K562 (cell line): ENCODE data around the gene ATXN2L. TPM values are rescaled to one million over a fixed set of nuclear protein-coding genes. Genes with fewer than 3 reads are reported as not detected.
A peak's percentile ranks its signal among the peaks of the same experiment; 100 is the strongest.

Source experiments
- ATAC-seq: fragments of 200-7000 bp; cut with Tn5 transposase; 3 replicates; pipeline ENCODE4 v1.9.1; 2020; ENCODE audit warnings: moderate library complexity
- BruUV-seq: library from RNA; stranded (reverse); fragments of 400-500 nt; replicated peaks from 2 replicates; lab custom pipeline; 2021; lab: Mats Ljungman, UMichigan
- CTCF ChIA-PET: fragments of 300-600 bp; formaldehyde crosslinking; extraction: SDS; loops from one replicate; lab custom pipeline; 2021; ENCODE audit warnings: low intra/inter-chr PET ratio; lab: Yijun Ruan, JAX
- POLR2A ChIA-PET: fragments of 300-600, 350-650 bp; sonication (Branson Sonifier 250); formaldehyde crosslinking; extraction: SDS; loops from one replicate; lab custom pipeline; 2021; ENCODE audit warnings: antibody characterized with exemption, inconsistent platforms; lab: Yijun Ruan, JAX
- DNase-seq, 4 experiments: peaks; one replicate each; pipeline versions ENCODE4 v3.0.0 to v3.0.0-alpha.2; 2011 to 2018; ENCODE audit warnings: low spot score in 3 of 4, mixed read lengths in 3 of 4; ENCODE audit errors: extremely low read depth in 1 of 4
- FAIRE-seq: peaks from 2 replicates; lab custom pipeline; 2011; peaks lifted over from hg19 to GRCh38; lab: Jason Lieb, UNC
- H2AFZ ChIP-seq: 2 replicates; pipeline ENCODE4 v1.6.0; 2011; ENCODE audit warnings: low read depth, low read length, control low read depth, inconsistent platforms
- H3K27ac ChIP-seq: fragments of 200-600 bp; 3 replicates; pipeline ENCODE4 v1.8.0; 2011; ENCODE audit warnings: low read depth, mild to moderate bottlenecking, control low read depth, inconsistent platforms, low read length, moderate library complexity, mixed read lengths; ENCODE audit errors: extremely low read depth
- H3K27me3 ChIP-seq, 2 experiments: fragments of 300-600 bp in 1 of 2; 2 replicates in 1 of 2; 3 replicates in 1 of 2; pipeline versions ENCODE4 v1.6.0 to v1.8.0; 2011; ENCODE audit warnings: inconsistent platforms in 2 of 2, low read length in 2 of 2, mild to moderate bottlenecking in 1 of 2, mixed read lengths in 1 of 2, moderate library complexity in 1 of 2; ENCODE audit not compliant: control insufficient read depth in 2 of 2, insufficient read depth in 2 of 2
- H3K36me3 ChIP-seq: fragments of 300-600 bp; 3 replicates; pipeline ENCODE4 v1.8.0; 2011; ENCODE audit warnings: mild to moderate bottlenecking, low read length, inconsistent platforms; ENCODE audit not compliant: control insufficient read depth, insufficient read depth
- H3K4me1 ChIP-seq, 2 experiments: fragments of 200-600 bp in 1 of 2; replicated peaks in 1 of 2; 2 replicates in 1 of 2; 3 replicates in 1 of 2; pipeline versions ENCODE4 v1.5.1 to v1.8.0; 2011; ENCODE audit warnings: inconsistent platforms in 2 of 2, low read length in 2 of 2, mild to moderate bottlenecking in 1 of 2, mixed read lengths in 1 of 2, moderate library complexity in 1 of 2; ENCODE audit not compliant: control insufficient read depth in 2 of 2, insufficient read depth in 2 of 2
- H3K4me2 ChIP-seq: 2 replicates; pipeline ENCODE4 v1.6.1; 2011; ENCODE audit warnings: low read length, control low read depth, inconsistent platforms, mixed read lengths; ENCODE audit not compliant: insufficient read depth
- H3K4me3 ChIP-seq: fragments of 200-600 bp; sonication (generic), shearing (Covaris generic); 2 replicates; pipeline ENCODE4 v1.5.1; 2016; ENCODE audit warnings: control low read depth, inconsistent platforms
- H3K79me2 ChIP-seq: fragments of 200-600 bp; 3 replicates; pipeline ENCODE4 v1.8.0; 2011; ENCODE audit warnings: low read length, inconsistent platforms; ENCODE audit not compliant: control insufficient read depth, insufficient read depth
- H3K9ac ChIP-seq, 2 experiments: 2 replicates each; pipeline versions ENCODE4 v1.6.0 to v1.6.1; 2011; ENCODE audit warnings: low read depth in 2 of 2, low read length in 2 of 2, control low read depth in 1 of 2, inconsistent platforms in 1 of 2, mild to moderate bottlenecking in 1 of 2, mixed read lengths in 1 of 2; ENCODE audit not compliant: insufficient read depth in 1 of 2
- H3K9me1 ChIP-seq: one replicate; pipeline ENCODE4 v1.6.0; 2011; ENCODE audit warnings: inconsistent platforms, mild to moderate bottlenecking, low read length, moderate library complexity; ENCODE audit not compliant: control insufficient read depth, insufficient read depth
- H3K9me3 ChIP-seq: replicated peaks from 2 replicates; pipeline ENCODE4 v1.5.1; 2011; ENCODE audit warnings: low read depth, low read length, inconsistent platforms; ENCODE audit not compliant: control insufficient read depth, insufficient read depth
- H4K20me1 ChIP-seq: replicated peaks from 2 replicates; pipeline ENCODE4 v1.6.1; 2011; ENCODE audit warnings: low read length, inconsistent platforms, mixed read lengths; ENCODE audit not compliant: control insufficient read depth, insufficient read depth
- BRF1 ChIP-seq: IDR thresholded peaks from 3 replicates; pipeline ENCODE4 v1.6.1; 2011; ENCODE audit warnings: borderline replicate concordance, mild to moderate bottlenecking; ENCODE audit not compliant: insufficient read length; ENCODE audit errors: extremely low read depth
- CC2D1A ChIP-seq: fragments of 450-650 bp; IDR thresholded peaks from 2 replicates; pipeline ENCODE4 v1.6.1; 2017; ENCODE audit warnings: mild to moderate bottlenecking
- CTCF ChIP-seq, 3 experiments: IDR thresholded peaks in 2 of 3; conservative IDR thresholded peaks in 1 of 3; 2 replicates each; pipeline ENCODE4 v1.5.1; 2011 to 2012; ENCODE audit warnings: low read length in 3 of 3, mild to moderate bottlenecking in 3 of 3, control low read depth in 2 of 3, improper control_type of control experiment in 1 of 3, inconsistent platforms in 1 of 3, low read depth in 1 of 3, mixed read lengths in 1 of 3, moderate library complexity in 1 of 3; ENCODE audit not compliant: insufficient read depth in 2 of 3
- DMBX1 ChIP-seq: fragments of 250-450 bp; sonication (Bioruptor Pico); IDR thresholded peaks from 2 replicates; pipeline ENCODE4 v1.8.0; 2022; ENCODE audit warnings: inconsistent platforms, mild to moderate bottlenecking, moderate library complexity, borderline replicate concordance
- LCOR ChIP-seq: sonication (generic); formaldehyde crosslinking; IDR thresholded peaks from 2 replicates; pipeline ENCODE4 v1.8.0; 2022; ENCODE audit warnings: mild to moderate bottlenecking, missing genetic modification reagents
- MAZ ChIP-seq, 2 experiments: fragments of 450-650 bp in 1 of 2; sonication (generic) in 1 of 2; formaldehyde crosslinking; IDR thresholded peaks in 1 of 2; conservative IDR thresholded peaks in 1 of 2; 2 replicates each; pipeline versions ENCODE4 v1.4.0 to v1.5.0; 2020; ENCODE audit warnings: mild to moderate bottlenecking in 1 of 2, missing genetic modification reagents in 1 of 2
- NFIC ChIP-seq: fragments of 450-650 bp; IDR thresholded peaks from 2 replicates; pipeline ENCODE4 v1.6.1; 2017; ENCODE audit warnings: mild to moderate bottlenecking, inconsistent platforms
- PPARD ChIP-seq: fragments of 250-450 bp; sonication (Bioruptor Pico); IDR thresholded peaks from 2 replicates; pipeline ENCODE4 v1.8.0; 2022; ENCODE audit warnings: inconsistent platforms, mild to moderate bottlenecking, moderate library complexity
- RBFOX2 ChIP-seq: fragments of 200-400 bp; formaldehyde crosslinking; IDR thresholded peaks from 2 replicates; pipeline ENCODE4 v1.6.1; 2017; ENCODE audit warnings: low read depth, mild to moderate bottlenecking, low read length, moderate library complexity
- SIN3A ChIP-seq, 2 experiments: fragments of 150-350 bp in 1 of 2; IDR thresholded peaks; 2 replicates each; pipeline ENCODE4 v1.6.1; 2011 to 2016; ENCODE audit warnings: borderline replicate concordance in 2 of 2, low read depth in 2 of 2, low read length in 2 of 2, mild to moderate bottlenecking in 2 of 2, moderate library complexity in 2 of 2; ENCODE audit not compliant: control insufficient read depth in 1 of 2
- TAF15 ChIP-seq: fragments of 200-400 bp; formaldehyde crosslinking; IDR thresholded peaks from 2 replicates; pipeline ENCODE4 v1.6.1; 2017; ENCODE audit warnings: mild to moderate bottlenecking, low read depth, low read length, moderate library complexity
- WGBS: fragments of 100-300 bp; shearing (Covaris generic); methylation state at CpG from one replicate; pipeline ENCODE4 v1.1.6; 2016; ENCODE audit warnings: low coverage, mixed read lengths; ENCODE audit not compliant: insufficient coverage; ENCODE audit errors: missing lambda C conversion rate; 5-methylcytosine and 5-hydroxymethylcytosine counted together
- in situ Hi-C: fragments of 300-500 bp; cut with MboI; formaldehyde crosslinking; loops from 4 replicates; pipeline ENCODE4 v1.15.0; 2018; ENCODE audit warnings: inconsistent platforms, mixed read lengths
- intact Hi-C: fragments of 100-400 bp; cut with micrococcal nuclease; formaldehyde crosslinking; loops from 2 replicates; pipeline ENCODE4 v1.14.2; 2022
- polyA plus RNA-seq, 8 experiments: library from polyadenylated mRNA; depleted of rRNA in 4 of 8; stranded (reverse) in 5 of 8; unstranded in 3 of 8; fragments of >200 nt; fragmentation: Nextera tagmentation in 2 of 8; fragmentation: Illumina TruSeq in 1 of 8; extraction: Ambion mirVana in 2 of 8; extraction: Trizol in 1 of 8; gene quantifications; 2 replicates each; pipeline versions ENCODE4 v1.2.1 to v1.2.3, GENCODE V29; 2011 to 2014; ENCODE audit warnings: inconsistent platforms in 1 of 8, missing spikeins in 1 of 8
- total RNA-seq, 7 experiments: library from RNA; depleted of rRNA in 6 of 7; stranded (reverse); fragments of >200 nt in 6 of 7; fragmentation: Illumina TruSeq in 2 of 7; extraction: Trizol in 2 of 7; gene quantifications; 2 replicates each; pipeline versions ENCODE4 v1.2.1 to v1.2.3, GENCODE V29; 2011 to 2021; ENCODE audit warnings: low replicate concordance in 1 of 7
- TF ChIP-seq, protein P1 (sequence below): fragments of 250-450 bp; sonication (Bioruptor Pico); IDR thresholded peaks from 2 replicates; pipeline ENCODE4 v1.8.0; 2021; ENCODE audit warnings: moderate library complexity, mild to moderate bottlenecking, inconsistent platforms

Gene ATXN2L
- total and polyA plus RNA-seq, 9 of the 15 experiments (the other 6 are each of a cell fraction or from before 2014, with no cell fraction given), result 3.8 to 280 (median 37.2) TPM

GRCh38 chr16:28834873-28835863, 12.4 kb downstream of the ATXN2L start (continued):
- TF ChIP-seq NFIC (0 out of 2 replicates have a peak, but pooled peaks have one; percentile 10), RBFOX2 (peak; percentile 74), PPARD (no peak), MAZ (CRISPR knock-in tag; conservative IDR thresholded peaks at IDR 0.05 in 1 of 2, IDR thresholded peaks at IDR 0.05 in 1 of 2) (no peak), BRF1 (no peak)

DNA sequence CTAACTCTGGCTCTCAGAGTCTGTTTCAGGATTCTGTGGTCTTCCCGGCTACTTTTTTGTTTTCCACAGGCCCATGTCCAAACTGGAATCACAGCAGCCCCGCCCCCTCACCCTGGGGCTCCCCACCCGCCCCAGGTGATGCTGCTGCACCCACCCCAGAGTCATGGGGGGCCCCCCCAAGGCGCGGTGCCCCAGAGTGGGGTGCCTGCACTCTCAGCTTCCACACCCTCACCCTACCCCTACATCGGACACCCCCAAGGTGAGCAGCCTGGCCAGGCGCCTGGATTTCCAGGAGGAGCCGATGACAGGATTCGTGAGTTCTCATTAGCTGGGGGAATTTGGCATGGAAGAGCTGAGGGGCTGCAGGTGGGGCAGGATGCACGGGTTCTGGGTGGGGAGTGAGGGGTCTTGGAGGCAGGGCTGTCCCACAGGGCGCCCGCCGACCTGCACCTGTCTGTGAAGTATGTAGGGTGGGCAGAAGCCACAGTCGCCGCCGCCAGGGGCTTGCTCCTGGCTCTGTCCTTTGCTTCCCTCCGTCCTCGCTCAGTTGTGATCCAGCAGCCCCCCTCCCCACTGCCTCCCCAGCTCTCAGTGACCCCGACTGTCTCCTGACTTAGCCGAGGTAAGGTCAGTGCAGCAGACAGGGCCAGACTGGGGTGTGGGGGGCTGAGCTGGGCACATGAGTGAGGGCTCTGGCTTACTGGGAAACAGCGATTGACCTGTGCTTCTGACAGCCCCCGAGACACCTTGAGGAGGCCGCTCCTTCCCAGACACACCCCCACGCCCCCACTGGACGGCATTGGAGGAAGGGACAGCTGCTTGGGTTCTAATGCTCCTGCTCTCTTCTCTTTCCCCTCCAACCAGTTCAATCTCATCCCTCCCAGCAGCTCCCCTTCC, 13.3 kb downstream of the ATXN2L start:
- no peaks in the 10 kb centered on the region for H3K27me3 ChIP-seq
- no peak for FAIRE-seq
- peaks cover 13% of the 10 kb centered on the region; the same call in 1 of the 2 replicates for H4K20me1 ChIP-seq
- ATAC-seq, result peak; percentile 24
- H3K9me3 ChIP-seq, result no peaks in the 10 kb centered on the region
- no peak overlapping the region for H3K9ac ChIP-seq
- H3K27ac ChIP-seq, result no peak overlapping the region
- no peak overlapping the region for H3K4me2 ChIP-seq
- no TSS peak for BruUV-seq
- no peaks in the 10 kb centered on the region for H3K9me1 ChIP-seq
- no peak overlapping the region for H3K4me3 ChIP-seq
- WGBS, result 91% methylated on average over 18 of the region's 25 CpGs
- H3K36me3 ChIP-seq, result peaks cover 74% of the 10 kb centered on the region
- ChIA-PET CTCF (no interaction called here), POLR2A (interaction anchor here (1.1 to 5.9 kb wide), 5 partner anchors 7 to 29 kb away, joined by 3 to 72 read pairs (median 7); partner anchors contain the start of gene TUFM)
- peak in 1 of 4 experiments; percentile 25 for DNase-seq
- in situ Hi-C loops, result no loop called here
- intact Hi-C loops, result no loop called here
- H2AFZ ChIP-seq, result no peak overlapping the region
- H3K4me1 ChIP-seq, result peaks cover 0 to 20% of the 10 kb centered on the region in 2 experiments; a peak in 2 of 5 replicates
- peaks cover 3% of the 10 kb centered on the region; the same call in 1 of the 3 replicates for H3K79me2 ChIP-seq
- TF ChIP-seq SIN3A (IDR thresholded peaks at IDR 0.05; ENCODE audit: borderline replicate concordance in 2 of 2, control insufficient read depth in 1 of 2, low read depth in 2 of 2, low read length in 2 of 2) (peak in 1 of 2 experiments; percentile 46; a peak in 1 of 4 replicates), CTCF (IDR thresholded peaks at IDR 0.05 in 2 of 3, conservative IDR thresholded peaks at IDR 0.05 in 1 of 3; ENCODE audit: insufficient read depth in 2 of 3, low read depth in 1 of 3, low read length in 3 of 3) (peak in 1 of 3 experiments; percentile 17; a peak in 1 of 6 replicates), CC2D1A (no peak), LCOR (CRISPR knock-in tag) (no peak), DMBX1 (no peak), TAF15 (no peak)
- TF ChIP-seq, protein P1, sequence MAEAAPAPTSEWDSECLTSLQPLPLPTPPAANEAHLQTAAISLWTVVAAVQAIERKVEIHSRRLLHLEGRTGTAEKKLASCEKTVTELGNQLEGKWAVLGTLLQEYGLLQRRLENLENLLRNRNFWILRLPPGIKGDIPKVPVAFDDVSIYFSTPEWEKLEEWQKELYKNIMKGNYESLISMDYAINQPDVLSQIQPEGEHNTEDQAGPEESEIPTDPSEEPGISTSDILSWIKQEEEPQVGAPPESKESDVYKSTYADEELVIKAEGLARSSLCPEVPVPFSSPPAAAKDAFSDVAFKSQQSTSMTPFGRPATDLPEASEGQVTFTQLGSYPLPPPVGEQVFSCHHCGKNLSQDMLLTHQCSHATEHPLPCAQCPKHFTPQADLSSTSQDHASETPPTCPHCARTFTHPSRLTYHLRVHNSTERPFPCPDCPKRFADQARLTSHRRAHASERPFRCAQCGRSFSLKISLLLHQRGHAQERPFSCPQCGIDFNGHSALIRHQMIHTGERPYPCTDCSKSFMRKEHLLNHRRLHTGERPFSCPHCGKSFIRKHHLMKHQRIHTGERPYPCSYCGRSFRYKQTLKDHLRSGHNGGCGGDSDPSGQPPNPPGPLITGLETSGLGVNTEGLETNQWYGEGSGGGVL, result no peak
